Activated naive CD8-positive, alpha-beta T cell treated with anti-CD3 and anti-CD28 coated beads, Interleukin-2, amount 50 U/mL, for 24 hours (primary cell): ENCODE measurements around the gene SYT1.

Source experiments
- ATAC-seq: fragments of 150-1000 bp; cut with Tn5 transposase; one replicate; pipeline ENCODE4 v1.10.0; 2021
- DNase-seq: peaks from one replicate; pipeline ENCODE4 v3.0.0; 2021
- H3K27ac Mint-ChIP-seq: one replicate; pipeline ENCODE4 v1.8.0; 2021; ENCODE audit warnings: mild to moderate bottlenecking, mixed read lengths
- H3K27me3 Mint-ChIP-seq: one replicate; pipeline ENCODE4 v1.8.0; 2021; ENCODE audit warnings: mixed read lengths
- H3K36me3 Mint-ChIP-seq: one replicate; pipeline ENCODE4 v1.8.0; 2021; ENCODE audit warnings: low read depth, mixed read lengths
- H3K4me1 Mint-ChIP-seq: one replicate; pipeline ENCODE4 v1.8.0; 2021; ENCODE audit warnings: mixed read lengths
- H3K4me3 Mint-ChIP-seq: one replicate; pipeline ENCODE4 v1.8.0; 2021; ENCODE audit warnings: mild to moderate bottlenecking, moderate library complexity, mixed read lengths
- H3K9me3 Mint-ChIP-seq: one replicate; pipeline ENCODE4 v1.8.0; 2021; ENCODE audit warnings: mixed read lengths

The SYT1 gene

GRCh38 chr12:79329933-79330332 is 465.4 kb downstream of the SYT1 start:
- H3K27me3 Mint-ChIP-seq: no peaks in the 10 kb centered on the region
- H3K9me3 Mint-ChIP-seq: no peaks in the 10 kb centered on the region
- ATAC-seq: no peak
- no peaks in the 10 kb centered on the region for H3K36me3 Mint-ChIP-seq
- no peaks in the 10 kb centered on the region for H3K4me1 Mint-ChIP-seq
- DNase-seq: no peak
- H3K27ac Mint-ChIP-seq: no peak overlapping the region
- no peak overlapping the region for H3K4me3 Mint-ChIP-seq

GRCh38 chr12:79331870-79332269 is 467.3 kb downstream of the SYT1 start:
- H3K36me3 Mint-ChIP-seq: no peaks in the 10 kb centered on the region
- H3K4me3 Mint-ChIP-seq: no peak overlapping the region
- no peaks in the 10 kb centered on the region for H3K27me3 Mint-ChIP-seq
- no peak overlapping the region for H3K27ac Mint-ChIP-seq
- no peaks in the 10 kb centered on the region for H3K4me1 Mint-ChIP-seq
- no peak for DNase-seq
- H3K9me3 Mint-ChIP-seq: no peaks in the 10 kb centered on the region
- no peak for ATAC-seq

- DNase-seq (no peak), ATAC-seq (no peak)
- no peak overlapping the region for H3K4me3 Mint-ChIP-seq
- no peaks in the 10 kb centered on the region for H3K9me3 Mint-ChIP-seq
- no peaks in the 10 kb centered on the region for H3K36me3 Mint-ChIP-seq
- H3K27me3 Mint-ChIP-seq: no peaks in the 10 kb centered on the region
- no peaks in the 10 kb centered on the region for H3K4me1 Mint-ChIP-seq
- no peak overlapping the region for H3K27ac Mint-ChIP-seq
Measured at GRCh38 chr12:79333144-79333543, 468.6 kb downstream of the SYT1 start.

- H3K9me3 Mint-ChIP-seq: peaks cover 5% of the 10 kb centered on the region
Measured at GRCh38 chr12:79337662-79338290, 473.2 kb downstream of the SYT1 start.

GRCh38 chr12:79344855-79345847 is 480.6 kb downstream of the SYT1 start:
- Mint-ChIP-seq H3K27ac (no peak overlapping the region), H3K4me3 (no peak overlapping the region), H3K9me3 (peaks cover 8% of the 10 kb centered on the region), H3K4me1 (no peaks in the 10 kb centered on the region), H3K36me3 (no peaks in the 10 kb centered on the region), H3K27me3 (no peaks in the 10 kb centered on the region)
- ATAC-seq: no peak
- no peak for DNase-seq

More at GRCh38 chr12:79337662-79338290, 473.2 kb downstream of the SYT1 start:
- Mint-ChIP-seq H3K27ac (no peak overlapping the region), H3K4me3 (no peak overlapping the region), H3K4me1 (no peaks in the 10 kb centered on the region), H3K27me3 (no peaks in the 10 kb centered on the region), H3K36me3 (no peaks in the 10 kb centered on the region)
- ATAC-seq (no peak), DNase-seq (no peak)

- Mint-ChIP-seq H3K27ac (no peak overlapping the region), H3K4me3 (no peak overlapping the region), H3K27me3 (no peaks in the 10 kb centered on the region), H3K4me1 (no peaks in the 10 kb centered on the region), H3K36me3 (no peaks in the 10 kb centered on the region), H3K9me3 (peaks cover 4% of the 10 kb centered on the region)
- no peak for DNase-seq
- no peak for ATAC-seq
Measured at GRCh38 chr12:79347866-79348265, 483.3 kb downstream of the SYT1 start.

GRCh38 chr12:79351251-79351650 is 486.7 kb downstream of the SYT1 start:
- H3K36me3 Mint-ChIP-seq: no peaks in the 10 kb centered on the region
- no peak for ATAC-seq

GRCh38 chr12:79356216-79356615 is 491.6 kb downstream of the SYT1 start:
- no peaks in the 10 kb centered on the region for H3K27me3 Mint-ChIP-seq
- no peaks in the 10 kb centered on the region for H3K36me3 Mint-ChIP-seq
- DNase-seq (no peak), ATAC-seq (no peak)
- H3K4me3 Mint-ChIP-seq: no peak overlapping the region
- H3K9me3 Mint-ChIP-seq: no peaks in the 10 kb centered on the region
- H3K27ac Mint-ChIP-seq: no peak overlapping the region
- no peaks in the 10 kb centered on the region for H3K4me1 Mint-ChIP-seq

More at GRCh38 chr12:79351251-79351650, 486.7 kb downstream of the SYT1 start:
- H3K27me3 Mint-ChIP-seq: no peaks in the 10 kb centered on the region
- H3K27ac Mint-ChIP-seq: no peak overlapping the region
- DNase-seq: no peak
- H3K9me3 Mint-ChIP-seq: peaks cover 4% of the 10 kb centered on the region
- no peaks in the 10 kb centered on the region for H3K4me1 Mint-ChIP-seq
- no peak overlapping the region for H3K4me3 Mint-ChIP-seq

GRCh38 chr12:79357048-79357447 is 492.5 kb downstream of the SYT1 start:
- H3K9me3 Mint-ChIP-seq: no peaks in the 10 kb centered on the region
- ATAC-seq (no peak), DNase-seq (no peak)
- no peak overlapping the region for H3K27ac Mint-ChIP-seq
- no peaks in the 10 kb centered on the region for H3K4me1 Mint-ChIP-seq
- no peaks in the 10 kb centered on the region for H3K27me3 Mint-ChIP-seq
- H3K4me3 Mint-ChIP-seq: no peak overlapping the region
- no peaks in the 10 kb centered on the region for H3K36me3 Mint-ChIP-seq

GRCh38 chr12:79358716-79359300 is 494.2 kb downstream of the SYT1 start:
- no peaks in the 10 kb centered on the region for H3K27me3 Mint-ChIP-seq
- no peak overlapping the region for H3K4me3 Mint-ChIP-seq
- no peak for ATAC-seq
- no peaks in the 10 kb centered on the region for H3K36me3 Mint-ChIP-seq
- no peak overlapping the region for H3K27ac Mint-ChIP-seq
- no peaks in the 10 kb centered on the region for H3K4me1 Mint-ChIP-seq
- no peak for DNase-seq
- no peaks in the 10 kb centered on the region for H3K9me3 Mint-ChIP-seq

GRCh38 chr12:79360286-79360685 is 495.7 kb downstream of the SYT1 start:
- no peaks in the 10 kb centered on the region for H3K36me3 Mint-ChIP-seq
- no peaks in the 10 kb centered on the region for H3K27me3 Mint-ChIP-seq
- H3K4me3 Mint-ChIP-seq: no peak overlapping the region
- ATAC-seq (no peak), DNase-seq (no peak)
- H3K27ac Mint-ChIP-seq: no peak overlapping the region
- no peaks in the 10 kb centered on the region for H3K4me1 Mint-ChIP-seq
- no peaks in the 10 kb centered on the region for H3K9me3 Mint-ChIP-seq

- Mint-ChIP-seq H3K36me3 (no peaks in the 10 kb centered on the region), H3K27ac (no peak overlapping the region)
Measured at GRCh38 chr12:79360936-79361335, 496.4 kb downstream of the SYT1 start.

GRCh38 chr12:79364197-79364596 is 499.6 kb downstream of the SYT1 start:
- Mint-ChIP-seq H3K27ac (no peak overlapping the region), H3K9me3 (no peaks in the 10 kb centered on the region), H3K4me1 (no peaks in the 10 kb centered on the region), H3K4me3 (no peak overlapping the region), H3K36me3 (no peaks in the 10 kb centered on the region), H3K27me3 (no peaks in the 10 kb centered on the region)
- ATAC-seq (no peak), DNase-seq (no peak)

More at GRCh38 chr12:79360936-79361335, 496.4 kb downstream of the SYT1 start:
- ATAC-seq (no peak), DNase-seq (no peak)
- no peaks in the 10 kb centered on the region for H3K4me1 Mint-ChIP-seq
- H3K9me3 Mint-ChIP-seq: no peaks in the 10 kb centered on the region
- no peak overlapping the region for H3K4me3 Mint-ChIP-seq
- no peaks in the 10 kb centered on the region for H3K27me3 Mint-ChIP-seq

GRCh38 chr12:79366374-79366773 is 501.8 kb downstream of the SYT1 start:
- Mint-ChIP-seq H3K36me3 (no peaks in the 10 kb centered on the region), H3K27ac (no peak overlapping the region), H3K9me3 (no peaks in the 10 kb centered on the region), H3K4me1 (no peaks in the 10 kb centered on the region), H3K4me3 (no peak overlapping the region), H3K27me3 (no peaks in the 10 kb centered on the region)
- ATAC-seq (no peak), DNase-seq (no peak)
